HepG2 (cell line): ENCODE data around the gene RAD51. TPM values are rescaled to one million over a fixed set of nuclear protein-coding genes. Genes with fewer than 3 reads are reported as not detected.

Experiments
- CEBPB ChIP-seq: IDR thresholded peaks from 2 replicates; pipeline ENCODE4 v1.6.1; 2011; ENCODE audit warnings: low read depth, low read length, improper control_type of control experiment, borderline replicate concordance
- IKZF1 ChIP-seq: fragments of 450-650 bp; IDR thresholded peaks from 2 replicates; pipeline ENCODE4 v1.7.1; 2016
- MLLT10 ChIP-seq: sonication (generic); formaldehyde crosslinking; IDR thresholded peaks from 2 replicates; pipeline ENCODE4 v1.4.0; 2020; ENCODE audit warnings: missing genetic modification reagents
- NPAS2 ChIP-seq: sonication (generic); formaldehyde crosslinking; IDR thresholded peaks from 2 replicates; pipeline ENCODE4 v1.8.0; 2022; ENCODE audit warnings: mild to moderate bottlenecking, missing genetic modification reagents, borderline replicate concordance
- SNRNP70 ChIP-seq: fragments of 200-400 bp; formaldehyde crosslinking; IDR thresholded peaks from 2 replicates; pipeline ENCODE4 v1.6.1; 2017; ENCODE audit warnings: mild to moderate bottlenecking, low read depth, low read length, moderate library complexity
- THYN1 ChIP-seq: sonication (generic); formaldehyde crosslinking; IDR thresholded peaks from 2 replicates; pipeline ENCODE4 v1.8.1; 2023; ENCODE audit warnings: low read depth, mild to moderate bottlenecking, moderate library complexity, missing genetic modification reagents, borderline replicate concordance
- U2AF1 ChIP-seq: fragments of 200-400 bp; formaldehyde crosslinking; optimal IDR thresholded peaks from 2 replicates; pipeline ENCODE3; 2017; ENCODE audit warnings: mild to moderate bottlenecking, low read depth, low read length
- U2AF2 ChIP-seq: fragments of 200-400 bp; formaldehyde crosslinking; IDR thresholded peaks from 2 replicates; pipeline ENCODE4 v1.6.1; 2017; ENCODE audit warnings: low read depth, mild to moderate bottlenecking, low read length
- ZNF12 ChIP-seq: sonication (generic); formaldehyde crosslinking; IDR thresholded peaks from 2 replicates; pipeline ENCODE4 v1.5.0; 2020; ENCODE audit warnings: missing genetic modification reagents
- ZNF136 ChIP-seq: sonication (generic); formaldehyde crosslinking; IDR thresholded peaks from 2 replicates; pipeline ENCODE4 v1.8.1; 2022; ENCODE audit warnings: low read depth, mild to moderate bottlenecking, moderate library complexity, missing genetic modification reagents
- ZNF350 ChIP-seq: sonication (generic); formaldehyde crosslinking; IDR thresholded peaks from 2 replicates; pipeline ENCODE4 v1.4.0; 2020; ENCODE audit warnings: mild to moderate bottlenecking, low read depth, missing genetic modification reagents, borderline replicate concordance
- ZNF446 ChIP-seq: sonication (generic); formaldehyde crosslinking; IDR thresholded peaks from 2 replicates; pipeline ENCODE4 v1.5.0; 2020; ENCODE audit warnings: mild to moderate bottlenecking, missing genetic modification reagents
- ZNF75D ChIP-seq: sonication (generic); formaldehyde crosslinking; IDR thresholded peaks from 2 replicates; pipeline ENCODE4 v1.8.1; 2023; ENCODE audit warnings: missing genetic modification reagents, mild to moderate bottlenecking, borderline replicate concordance
- ZNF788 ChIP-seq: sonication (generic); formaldehyde crosslinking; IDR thresholded peaks from 2 replicates; pipeline ENCODE4 v1.5.0; 2020; ENCODE audit warnings: mild to moderate bottlenecking, missing genetic modification reagents, borderline replicate concordance
- polyA plus RNA-seq, 8 experiments: library from polyadenylated mRNA; depleted of rRNA in 3 of 8; stranded (reverse) in 7 of 8; unstranded in 1 of 8; fragments of >200 nt; fragmentation: Illumina TruSeq in 4 of 8; extraction: Trizol in 4 of 8; gene quantifications; 2 replicates each; pipeline versions ENCODE4 v1.2.1 to v1.2.3, GENCODE V29; 2011 to 2016; ENCODE audit warnings: low read depth in 4 of 8, missing spikeins in 1 of 8, mixed read lengths in 1 of 8; ENCODE audit not compliant: insufficient read depth in 1 of 8
- total RNA-seq, 5 experiments: library from RNA; depleted of rRNA; stranded (reverse); fragments of >200 nt; fragmentation: Illumina TruSeq; extraction: Trizol; gene quantifications; 2 replicates each; pipeline ENCODE4 v1.2.3, GENCODE V29; 2016; ENCODE audit warnings: low read depth in 1 of 5
- TF ChIP-seq, protein P1 (sequence below): sonication (generic); formaldehyde crosslinking; IDR thresholded peaks from 2 replicates; pipeline ENCODE4 v1.4.0; 2020; ENCODE audit warnings: missing genetic modification reagents, borderline replicate concordance
- TF ChIP-seq, protein P2 (sequence below): sonication (generic); formaldehyde crosslinking; conservative IDR thresholded peaks from 2 replicates; pipeline ENCODE4 v1.4.0; 2020; ENCODE audit warnings: missing genetic modification reagents
- TF ChIP-seq, protein P3 (sequence below): IDR thresholded peaks from 2 replicates; pipeline ENCODE4 v1.6.1; 2018; ENCODE audit warnings: missing genetic modification reagents, mild to moderate bottlenecking, missing compliant biosample characterization
- TF ChIP-seq, protein P4 (sequence below): sonication (generic); formaldehyde crosslinking; IDR thresholded peaks from 2 replicates; pipeline ENCODE4 v1.4.0; 2020; ENCODE audit warnings: missing genetic modification reagents
- TF ChIP-seq, protein P5 (sequence below): sonication (generic); formaldehyde crosslinking; IDR thresholded peaks from 2 replicates; pipeline ENCODE4 v1.5.0; 2020; ENCODE audit warnings: mild to moderate bottlenecking, missing genetic modification reagents, borderline replicate concordance
- TF ChIP-seq, protein P6 (sequence below): sonication (generic); formaldehyde crosslinking; IDR thresholded peaks from 2 replicates; pipeline ENCODE4 v1.8.0; 2022; ENCODE audit warnings: mild to moderate bottlenecking, missing genetic modification reagents, moderate library complexity

The RAD51 gene
- total and polyA plus RNA-seq, 2 of the 13 experiments (the other 11 are each of a cell fraction or from before 2014, with no cell fraction given): 8.5 to 12.8 TPM

DNA sequence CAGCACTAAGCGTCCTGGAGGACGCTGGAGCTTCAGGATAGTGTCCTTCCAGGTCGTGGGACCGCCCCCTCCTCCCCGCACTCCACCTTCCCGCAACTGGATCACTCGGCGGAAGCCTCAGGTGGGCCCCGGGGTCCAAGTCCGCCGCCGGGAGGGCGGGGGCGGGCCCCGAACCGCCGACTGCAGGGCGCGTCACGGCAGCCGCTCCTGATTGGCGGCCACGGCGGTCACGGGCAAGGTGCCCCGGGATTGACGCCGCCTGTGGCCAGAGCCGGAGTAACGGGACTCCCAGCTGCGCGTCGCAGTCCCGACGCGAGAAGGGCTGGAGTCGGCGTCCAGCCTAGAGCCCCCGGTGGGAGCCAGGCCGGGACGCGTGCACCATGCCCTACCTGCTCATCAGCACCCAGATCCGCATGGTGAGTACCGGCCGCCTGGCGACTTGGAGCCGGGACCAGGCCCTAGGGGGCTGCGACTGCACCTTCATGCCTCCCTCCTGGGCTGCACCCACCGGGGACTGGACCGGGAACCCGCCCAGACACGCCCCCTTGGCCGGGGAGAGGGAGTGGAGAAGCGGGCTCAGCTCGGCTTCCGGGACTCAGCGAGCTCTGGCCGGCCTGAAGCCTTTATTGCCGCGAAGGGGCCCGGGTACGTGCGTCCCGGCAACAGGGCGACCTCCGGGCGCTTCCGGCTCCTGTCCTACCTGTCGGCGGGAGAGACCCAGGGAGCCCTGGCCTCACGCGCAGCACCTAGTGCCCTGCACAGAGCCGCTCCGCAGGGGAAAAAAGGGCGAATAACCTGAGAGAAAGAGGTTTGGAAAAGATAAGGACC is 69.0 kb downstream of the RAD51 start, which contains the start of gene GCHFR (continued):
- TF ChIP-seq, protein P1, sequence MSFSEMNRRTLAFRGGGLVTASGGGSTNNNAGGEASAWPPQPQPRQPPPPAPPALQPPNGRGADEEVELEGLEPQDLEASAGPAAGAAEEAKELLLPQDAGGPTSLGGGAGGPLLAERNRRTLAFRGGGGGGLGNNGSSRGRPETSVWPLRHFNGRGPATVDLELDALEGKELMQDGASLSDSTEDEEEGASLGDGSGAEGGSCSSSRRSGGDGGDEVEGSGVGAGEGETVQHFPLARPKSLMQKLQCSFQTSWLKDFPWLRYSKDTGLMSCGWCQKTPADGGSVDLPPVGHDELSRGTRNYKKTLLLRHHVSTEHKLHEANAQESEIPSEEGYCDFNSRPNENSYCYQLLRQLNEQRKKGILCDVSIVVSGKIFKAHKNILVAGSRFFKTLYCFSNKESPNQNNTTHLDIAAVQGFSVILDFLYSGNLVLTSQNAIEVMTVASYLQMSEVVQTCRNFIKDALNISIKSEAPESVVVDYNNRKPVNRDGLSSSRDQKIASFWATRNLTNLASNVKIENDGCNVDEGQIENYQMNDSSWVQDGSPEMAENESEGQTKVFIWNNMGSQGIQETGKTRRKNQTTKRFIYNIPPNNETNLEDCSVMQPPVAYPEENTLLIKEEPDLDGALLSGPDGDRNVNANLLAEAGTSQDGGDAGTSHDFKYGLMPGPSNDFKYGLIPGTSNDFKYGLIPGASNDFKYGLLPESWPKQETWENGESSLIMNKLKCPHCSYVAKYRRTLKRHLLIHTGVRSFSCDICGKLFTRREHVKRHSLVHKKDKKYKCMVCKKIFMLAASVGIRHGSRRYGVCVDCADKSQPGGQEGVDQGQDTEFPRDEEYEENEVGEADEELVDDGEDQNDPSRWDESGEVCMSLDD (CRISPR knock-in tag): no peak; the same call in 1 of the 2 replicates
- TF ChIP-seq, protein P2, sequence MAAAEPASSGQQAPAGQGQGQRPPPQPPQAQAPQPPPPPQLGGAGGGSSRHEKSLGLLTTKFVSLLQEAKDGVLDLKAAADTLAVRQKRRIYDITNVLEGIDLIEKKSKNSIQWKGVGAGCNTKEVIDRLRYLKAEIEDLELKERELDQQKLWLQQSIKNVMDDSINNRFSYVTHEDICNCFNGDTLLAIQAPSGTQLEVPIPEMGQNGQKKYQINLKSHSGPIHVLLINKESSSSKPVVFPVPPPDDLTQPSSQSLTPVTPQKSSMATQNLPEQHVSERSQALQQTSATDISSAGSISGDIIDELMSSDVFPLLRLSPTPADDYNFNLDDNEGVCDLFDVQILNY (CRISPR knock-in tag): peak; percentile 20; the same call in 1 of the 2 replicates
- TF ChIP-seq ZNF788 (no peak; the same call in 1 of the 2 replicates), ZNF75D (0 out of 2 replicates have a peak, but pooled peaks have one; percentile 49), SNRNP70 (no peak), U2AF1 (no peak), THYN1 (CRISPR knock-in tag) (no peak), ZNF136 (0 out of 2 replicates have a peak, but pooled peaks have one; percentile 32), NPAS2 (CRISPR knock-in tag) (no peak), IKZF1 (no peak), MLLT10 (CRISPR knock-in tag) (no peak), CEBPB (no peak), ZNF12 (peak; percentile 38; the same call in 1 of the 2 replicates), U2AF2 (no peak), ZNF350 (CRISPR knock-in tag) (peak; percentile 70), ZNF446 (CRISPR knock-in tag) (no peak)
- TF ChIP-seq, protein P3, sequence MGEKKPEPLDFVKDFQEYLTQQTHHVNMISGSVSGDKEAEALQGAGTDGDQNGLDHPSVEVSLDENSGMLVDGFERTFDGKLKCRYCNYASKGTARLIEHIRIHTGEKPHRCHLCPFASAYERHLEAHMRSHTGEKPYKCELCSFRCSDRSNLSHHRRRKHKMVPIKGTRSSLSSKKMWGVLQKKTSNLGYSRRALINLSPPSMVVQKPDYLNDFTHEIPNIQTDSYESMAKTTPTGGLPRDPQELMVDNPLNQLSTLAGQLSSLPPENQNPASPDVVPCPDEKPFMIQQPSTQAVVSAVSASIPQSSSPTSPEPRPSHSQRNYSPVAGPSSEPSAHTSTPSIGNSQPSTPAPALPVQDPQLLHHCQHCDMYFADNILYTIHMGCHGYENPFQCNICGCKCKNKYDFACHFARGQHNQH (CRISPR knock-in tag): 0 out of 2 replicates have a peak, but pooled peaks have one; percentile 44
- TF ChIP-seq, protein P4, sequence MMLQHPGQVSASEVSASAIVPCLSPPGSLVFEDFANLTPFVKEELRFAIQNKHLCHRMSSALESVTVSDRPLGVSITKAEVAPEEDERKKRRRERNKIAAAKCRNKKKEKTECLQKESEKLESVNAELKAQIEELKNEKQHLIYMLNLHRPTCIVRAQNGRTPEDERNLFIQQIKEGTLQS (CRISPR knock-in tag): no peak
- TF ChIP-seq, protein P5, sequence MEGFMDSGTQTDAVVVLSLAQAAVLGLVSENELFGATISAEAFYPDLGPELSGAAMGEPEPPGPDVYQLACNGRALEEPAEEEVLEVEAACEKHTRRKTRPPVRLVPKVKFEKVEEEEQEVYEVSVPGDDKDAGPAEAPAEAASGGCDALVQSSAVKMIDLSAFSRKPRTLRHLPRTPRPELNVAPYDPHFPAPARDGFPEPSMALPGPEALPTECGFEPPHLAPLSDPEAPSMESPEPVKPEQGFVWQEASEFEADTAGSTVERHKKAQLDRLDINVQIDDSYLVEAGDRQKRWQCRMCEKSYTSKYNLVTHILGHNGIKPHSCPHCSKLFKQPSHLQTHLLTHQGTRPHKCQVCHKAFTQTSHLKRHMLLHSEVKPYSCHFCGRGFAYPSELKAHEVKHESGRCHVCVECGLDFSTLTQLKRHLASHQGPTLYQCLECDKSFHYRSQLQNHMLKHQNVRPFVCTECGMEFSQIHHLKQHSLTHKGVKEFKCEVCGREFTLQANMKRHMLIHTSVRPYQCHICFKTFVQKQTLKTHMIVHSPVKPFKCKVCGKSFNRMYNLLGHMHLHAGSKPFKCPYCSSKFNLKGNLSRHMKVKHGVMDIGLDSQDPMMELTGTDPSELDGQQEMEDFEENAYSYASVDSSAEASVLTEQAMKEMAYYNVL (CRISPR knock-in tag): no peak
- TF ChIP-seq, protein P6, sequence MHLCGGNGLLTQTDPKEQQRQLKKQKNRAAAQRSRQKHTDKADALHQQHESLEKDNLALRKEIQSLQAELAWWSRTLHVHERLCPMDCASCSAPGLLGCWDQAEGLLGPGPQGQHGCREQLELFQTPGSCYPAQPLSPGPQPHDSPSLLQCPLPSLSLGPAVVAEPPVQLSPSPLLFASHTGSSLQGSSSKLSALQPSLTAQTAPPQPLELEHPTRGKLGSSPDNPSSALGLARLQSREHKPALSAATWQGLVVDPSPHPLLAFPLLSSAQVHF (CRISPR knock-in tag): 0 out of 2 replicates have a peak, but pooled peaks have one; percentile 49
